GM18870 (cell line): ENCODE measurements around the gene SLC15A3.

Experiments used
- ATAC-seq: cut with Tn5 transposase; IDR thresholded peaks from one replicate; pipeline ENCODE4 v1.9.1; 2021; ENCODE audit warnings: moderate library complexity; ENCODE audit not compliant: unreplicated experiment

Gene SLC15A3

DNA sequence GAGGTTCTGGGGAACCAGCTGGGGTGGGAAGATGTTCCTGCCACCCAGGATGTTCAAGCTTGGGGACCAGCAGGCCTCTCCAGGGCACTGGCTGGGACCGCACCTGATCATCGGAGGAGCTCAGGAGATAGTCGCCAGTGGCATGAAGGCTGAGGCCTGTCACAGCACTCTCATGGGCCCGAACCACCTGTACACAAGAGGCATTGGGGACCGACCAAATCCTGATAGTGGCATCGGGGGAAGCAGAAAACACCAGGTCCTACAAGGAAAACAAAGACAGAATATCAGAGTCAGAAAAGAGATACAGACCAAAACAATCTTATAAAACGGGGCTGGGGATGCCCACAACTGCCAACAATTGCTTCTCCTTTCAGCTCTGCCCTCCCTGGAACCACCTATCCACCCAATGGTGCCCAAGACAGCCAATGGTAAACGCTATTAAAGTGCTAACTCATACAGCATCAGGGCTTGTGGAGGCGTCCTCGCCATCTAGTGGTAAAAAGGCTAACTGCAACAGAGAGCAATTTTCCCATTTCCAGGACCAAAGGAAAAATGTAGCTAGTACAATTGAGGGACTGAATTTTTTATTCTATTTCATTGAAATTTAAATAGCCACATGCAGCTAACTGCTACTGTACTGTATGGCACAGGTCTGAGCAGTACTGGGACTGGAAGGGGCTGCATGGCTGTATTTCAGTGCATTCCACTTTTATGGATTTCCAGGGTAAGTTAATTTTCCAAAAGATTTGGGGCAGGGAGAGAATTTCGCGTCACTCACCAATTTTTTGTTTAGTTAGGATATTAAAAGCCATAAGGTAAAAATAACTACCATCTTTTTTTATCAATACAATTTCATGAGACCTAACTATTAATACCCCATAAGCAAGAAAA is 52.7 kb downstream of the SLC15A3 start:
- no peak for ATAC-seq

DNA sequence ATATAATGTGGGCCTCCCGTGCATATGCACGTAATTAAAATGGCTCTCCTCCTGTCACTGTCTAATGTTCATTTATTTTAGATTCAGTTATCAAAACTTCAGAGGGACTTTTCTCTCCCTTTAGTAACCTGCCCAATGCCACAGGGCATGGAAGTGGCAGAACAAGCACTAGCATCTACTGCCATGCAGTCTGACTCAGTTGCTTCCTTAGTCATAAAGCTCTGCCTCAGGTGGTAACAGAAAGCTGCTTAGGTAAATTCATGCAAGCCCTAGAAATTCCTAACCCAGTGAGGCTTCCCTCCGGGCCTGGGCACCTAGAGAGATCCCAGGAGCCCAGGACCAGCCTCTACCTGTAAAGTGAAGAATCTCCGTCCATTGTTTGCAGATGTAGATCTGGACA is 54.5 kb downstream of the SLC15A3 start:
- ATAC-seq = no peak

DNA sequence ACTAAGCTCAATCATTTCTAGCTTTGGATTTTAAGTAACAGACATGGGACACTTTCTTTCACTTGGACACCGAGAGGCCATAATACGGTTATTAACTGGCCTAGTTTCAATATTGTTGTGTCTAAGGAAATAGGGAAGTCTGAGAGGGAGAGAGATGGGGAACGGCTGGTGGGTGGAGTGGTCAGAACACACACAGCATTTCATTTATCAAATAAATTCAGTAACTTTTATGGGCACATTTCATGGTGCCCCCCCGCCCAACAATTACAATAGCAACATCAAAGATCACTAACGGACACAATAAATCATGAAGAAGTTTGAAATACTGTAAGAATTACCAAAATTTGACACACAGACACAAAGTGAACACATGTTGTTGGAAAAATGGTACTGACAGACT is 56.3 kb downstream of the SLC15A3 start:
- ATAC-seq = no peak

DNA sequence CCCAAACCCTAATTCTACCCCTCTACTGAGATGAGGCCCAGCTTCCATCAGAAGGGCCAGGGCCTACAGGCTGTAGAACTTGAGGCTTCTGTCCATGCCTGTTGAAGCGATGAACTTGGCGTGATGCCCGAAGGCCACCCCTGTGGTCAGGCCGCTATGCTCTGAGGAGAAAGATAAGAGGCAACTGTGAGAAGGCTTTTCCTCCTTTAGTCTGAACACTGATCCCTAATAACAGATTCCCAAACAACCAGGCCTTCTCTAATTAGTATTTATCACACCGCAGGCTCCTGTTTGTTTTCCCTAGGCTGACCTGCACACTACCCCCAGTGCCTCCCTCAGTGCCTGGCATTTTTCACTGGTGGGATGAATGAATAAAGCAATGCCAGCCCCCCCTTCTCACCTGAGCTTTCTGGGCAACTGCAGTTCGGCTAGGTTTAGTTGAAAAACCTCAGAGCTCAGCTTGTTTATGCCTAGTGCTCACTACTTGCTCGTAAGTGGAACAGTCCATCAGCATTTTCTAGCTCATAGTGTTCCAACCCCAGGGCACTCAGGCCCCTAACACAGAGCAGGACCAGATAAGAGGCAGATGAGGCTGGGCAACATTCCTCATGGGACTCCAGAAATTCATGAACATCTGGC is 60.8 kb downstream of the SLC15A3 start:
- ATAC-seq = no peak

DNA sequence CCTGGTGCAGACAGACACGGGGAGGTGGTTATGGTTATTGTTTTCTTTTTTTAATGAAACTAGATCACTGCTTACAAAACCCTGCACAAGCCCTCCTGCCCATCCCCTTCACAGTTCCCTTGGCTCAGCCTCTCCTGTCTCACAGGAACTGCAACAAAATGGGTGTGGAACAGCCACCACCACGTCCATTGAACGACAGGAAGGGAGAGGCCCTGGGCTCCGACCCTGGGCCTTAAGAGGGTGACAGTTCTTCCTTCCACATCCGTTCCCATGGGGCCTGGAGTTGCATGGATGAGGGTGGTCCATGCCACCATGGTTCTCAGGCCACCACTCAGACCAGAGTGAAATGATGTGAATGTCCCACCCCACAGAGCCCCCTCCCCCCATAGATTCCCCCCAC is 61.3 kb downstream of the SLC15A3 start:
- no peak for ATAC-seq

DNA sequence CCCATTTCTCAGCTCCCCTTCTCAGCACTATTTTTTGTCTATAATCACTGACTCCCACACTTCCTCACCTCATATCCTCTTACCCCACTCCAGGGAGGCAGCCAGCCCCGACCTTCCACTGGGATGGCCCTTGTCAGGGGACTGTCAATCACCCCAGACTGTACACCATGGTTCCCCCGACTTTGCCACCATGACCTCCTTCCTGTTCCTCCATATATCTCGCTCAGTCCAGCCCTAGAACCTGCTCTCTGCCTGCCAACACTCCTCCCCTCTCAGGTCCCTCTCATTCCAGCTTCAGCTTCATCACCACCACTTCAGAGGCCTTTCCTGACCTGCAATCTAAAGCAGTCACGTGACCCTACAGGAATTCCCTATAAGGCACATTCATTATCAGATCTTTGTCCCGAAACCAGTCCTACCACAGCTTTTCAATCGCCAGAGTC is 62.1 kb downstream of the SLC15A3 start:
- ATAC-seq = no peak

DNA sequence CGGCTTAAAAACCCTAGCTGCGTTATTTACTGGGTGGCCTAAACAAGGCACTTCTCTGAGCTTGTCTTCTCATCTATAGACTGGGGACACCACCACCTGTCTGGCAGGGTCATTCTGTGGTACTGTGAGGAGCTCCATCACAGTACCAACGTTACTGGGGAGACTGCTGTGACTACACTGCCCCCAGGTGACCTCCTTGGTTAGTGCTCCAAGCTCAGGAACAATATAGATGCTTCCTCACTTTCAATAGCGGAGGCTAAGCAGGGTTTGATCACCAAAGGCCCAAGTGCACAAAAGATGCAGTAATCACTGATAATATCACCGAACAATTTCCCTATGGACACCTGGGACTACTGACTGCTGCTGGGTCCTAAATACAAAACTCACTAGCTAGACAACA is 64.4 kb downstream of the SLC15A3 start:
- no peak for ATAC-seq
